HG02870 (cell line): Measurements from ENCODE around the gene PDE4D.
A peak's percentile ranks its signal among the peaks of the same experiment; 100 is the strongest.

Source experiments
- ATAC-seq: cut with Tn5 transposase; IDR thresholded peaks from one replicate; pipeline ENCODE4 v1.9.1; 2021; ENCODE audit warnings: mild to moderate bottlenecking, moderate library complexity; ENCODE audit not compliant: unreplicated experiment

Gene PDE4D

GRCh38 chr5:59893429-59894227 is at the start of gene PDE4D:
TSS of gene PDE4D (minus strand) at chr5:59893726.
- no peak for ATAC-seq

GRCh38 chr5:59937633-59938032 is 44.1 kb upstream of the PDE4D start:
- peak; percentile 49 for ATAC-seq

- no peak for ATAC-seq
Measured at GRCh38 chr5:59923465-59923864, 29.9 kb upstream of the PDE4D start.

GRCh38 chr5:59922220-59922619 is 28.7 kb upstream of the PDE4D start:
- ATAC-seq: no peak

GRCh38 chr5:59921816-59922215 is 28.3 kb upstream of the PDE4D start:
- no peak for ATAC-seq

GRCh38 chr5:59919484-59919883 is 26.0 kb upstream of the PDE4D start:
- no peak for ATAC-seq

GRCh38 chr5:59917121-59917520 is 23.6 kb upstream of the PDE4D start:
- ATAC-seq: no peak

GRCh38 chr5:59905188-59905587 is 11.7 kb upstream of the PDE4D start:
- no peak for ATAC-seq

GRCh38 chr5:59897075-59897474 is 3.5 kb upstream of the PDE4D start:
- ATAC-seq: no peak

GRCh38 chr5:59891962-59892643 is 1.4 kb downstream of the PDE4D start:
- no peak for ATAC-seq

- ATAC-seq: no peak
Measured at GRCh38 chr5:59887274-59887673, 6.3 kb downstream of the PDE4D start.

GRCh38 chr5:59874675-59875074 is 18.9 kb downstream of the PDE4D start:
- no peak for ATAC-seq

GRCh38 chr5:59873113-59873512 is 20.4 kb downstream of the PDE4D start:
- no peak for ATAC-seq

GRCh38 chr5:59866661-59867060 is 26.9 kb downstream of the PDE4D start:
- ATAC-seq: no peak

GRCh38 chr5:59864718-59865117 is 28.8 kb downstream of the PDE4D start:
- no peak for ATAC-seq

GRCh38 chr5:59863777-59864176 is 29.7 kb downstream of the PDE4D start:
- no peak for ATAC-seq

GRCh38 chr5:59856358-59856757 is 37.2 kb downstream of the PDE4D start:
- ATAC-seq: no peak

- ATAC-seq: no peak
Measured at GRCh38 chr5:59850766-59851165, 42.8 kb downstream of the PDE4D start.

GRCh38 chr5:59847586-59847985 is 45.9 kb downstream of the PDE4D start:
- no peak for ATAC-seq

GRCh38 chr5:59845730-59846129 is 47.8 kb downstream of the PDE4D start:
- ATAC-seq: no peak

- ATAC-seq: no peak
Measured at GRCh38 chr5:59843511-59844213, 49.9 kb downstream of the PDE4D start.

GRCh38 chr5:59842999-59843398 is 50.5 kb downstream of the PDE4D start:
- ATAC-seq: no peak
